DMS114 treated with DMSO at 0.1 percent for 48 hours (cell line): Measurements from ENCODE around the gene SMAD5.

ENCODE experiments used
- DNase-seq: peaks from one replicate; lab custom pipeline; 2025; ENCODE audit not compliant: unreplicated experiment; lab: John Stamatoyannopoulos, UW

Gene SMAD5

GRCh38 chr5:136215812-136216211 lies 83.2 kb downstream of the SMAD5 start:
- no peak for DNase-seq

- DNase-seq = no peak
Measured at GRCh38 chr5:136216230-136216629, 83.6 kb downstream of the SMAD5 start.

GRCh38 chr5:136221340-136221739 lies 88.7 kb downstream of the SMAD5 start:
- no peak for DNase-seq

GRCh38 chr5:136222580-136223235 lies 90.1 kb downstream of the SMAD5 start:
- DNase-seq = no peak

- DNase-seq = no peak
Measured at GRCh38 chr5:136225796-136226195, 93.2 kb downstream of the SMAD5 start.

GRCh38 chr5:136226401-136226800 lies 93.8 kb downstream of the SMAD5 start:
- no peak for DNase-seq

GRCh38 chr5:136228136-136228757 lies 95.6 kb downstream of the SMAD5 start:
- DNase-seq = no peak

GRCh38 chr5:136230176-136230575 lies 97.5 kb downstream of the SMAD5 start:
- DNase-seq = no peak

- DNase-seq = no peak
Measured at GRCh38 chr5:136232316-136232715, 99.7 kb downstream of the SMAD5 start.
